Aorta (tissue), 5 donors: ENCODE results near the gene CETN2. TPM values are rescaled to one million over a fixed set of nuclear protein-coding genes. Genes with fewer than 3 reads are reported as not detected.

Experiments used
- ATAC-seq: fragments of 200-7000 bp; cut with Tn5 transposase; one replicate; pipeline ENCODE4 v1.9.1; 2022; ENCODE audit warnings: moderate library complexity; ENCODE audit not compliant: low FRiP score
- DNase-seq, 2 donors: peaks; one replicate each; pipeline ENCODE4 v3.0.0-alpha.2; 2020
- H3K27ac ChIP-seq, 2 donors: one replicate each; pipeline ENCODE4 v1.5.1; 2013; ENCODE audit warnings: low read length in 2 of 2, mild to moderate bottlenecking in 2 of 2, moderate library complexity in 2 of 2, control low read depth in 1 of 2, inconsistent platforms in 1 of 2, low read depth in 1 of 2
- H3K27me3 ChIP-seq, 2 donors: one replicate each; pipeline ENCODE4 v1.6.1; 2013; ENCODE audit warnings: control low read depth in 1 of 2, low read length in 1 of 2, mild to moderate bottlenecking in 1 of 2, moderate library complexity in 1 of 2; ENCODE audit not compliant: insufficient read depth in 2 of 2, control insufficient read depth in 1 of 2
- H3K36me3 ChIP-seq, 2 donors: one replicate each; pipeline ENCODE4 v1.6.1; 2013; ENCODE audit warnings: control low read depth in 1 of 2, low read length in 1 of 2, mild to moderate bottlenecking in 1 of 2; ENCODE audit not compliant: insufficient read depth in 2 of 2, control insufficient read depth in 1 of 2
- H3K4me1 ChIP-seq, 2 donors: one replicate each; pipeline ENCODE4 v1.6.1; 2013; ENCODE audit warnings: low read length in 2 of 2, control low read depth in 1 of 2, mild to moderate bottlenecking in 1 of 2, moderate library complexity in 1 of 2; ENCODE audit not compliant: insufficient read depth in 2 of 2, control insufficient read depth in 1 of 2
- H3K4me3 ChIP-seq, 2 donors: one replicate each; pipeline ENCODE4 v1.5.1; 2013; ENCODE audit warnings: low read length in 2 of 2, control low read depth in 1 of 2, mild to moderate bottlenecking in 1 of 2
- H3K9me3 ChIP-seq: one replicate; pipeline ENCODE4 v1.6.1; 2013; ENCODE audit warnings: mild to moderate bottlenecking, low read length; ENCODE audit not compliant: control insufficient read depth
- WGBS, 2 donors: extraction: QIAGEN DNeasy Blood & Tissue Kit; methylation state at CpG; one replicate each; pipeline ENCODE4 v1.1.7; 2013; 5-methylcytosine and 5-hydroxymethylcytosine counted together
- intact Hi-C, 2 donors: fragments of 100-400 bp; cut with DNase I; formaldehyde crosslinking; loops; one replicate each; pipeline versions ENCODE4 v1.14.2 to v1.15.0; 2022
- polyA plus RNA-seq, 2 donors: library from polyadenylated mRNA; stranded (reverse); fragments of 200-250 nt; gene quantifications; one replicate each; pipeline ENCODE4 v1.2.3, GENCODE V29; 2013
- total RNA-seq, 2 donors: library from RNA; stranded (reverse); fragmentation: NEBNext Ultra II Directional; extraction: Animal tissue kit (Norgen Biotek cat#: 25700); gene quantifications; one replicate each; pipeline ENCODE4 v1.2.1, GENCODE V29; 2021
- donor health status: healthy with polysubstance abuse.
- donor health status: Bipolar disorder and iron deficiency.
- donor health status: DM: no; HTN: no; CAD: no.
- donor health status: DM: no; HTN: no; CAD: no.
- donor health status: DM: yes; HTN: yes; CAD: no.

Gene CETN2
- total and polyA plus RNA-seq, 4 donors, result 22.1 to 38.9 (median 30.8) TPM

DNA sequence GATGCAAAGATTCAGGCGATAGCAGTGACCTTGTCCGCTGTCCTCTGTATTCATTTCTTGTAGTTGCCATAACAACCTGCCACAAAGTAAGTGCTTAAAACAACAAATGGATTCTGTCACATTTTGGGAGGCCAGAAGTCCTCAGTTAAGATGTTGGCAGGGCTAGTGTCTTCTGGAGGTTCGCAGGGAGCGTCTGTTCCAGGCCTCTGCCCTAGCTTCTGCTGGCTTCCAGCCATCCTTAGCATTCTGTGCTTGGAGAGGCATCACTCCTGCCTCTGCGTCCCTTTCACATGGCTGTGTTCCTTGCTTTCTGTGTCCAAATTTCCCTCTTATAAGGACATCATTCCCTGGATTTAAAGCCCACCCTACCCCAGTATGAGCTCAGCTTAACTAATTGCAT, 35.8 kb upstream of the CETN2 start:
- Histone ChIP-seq H3K4me1 (no peaks in the 10 kb centered on the region), H3K36me3 (peaks cover 0 to 8% of the 10 kb centered on the region in 2 donors), H3K9me3 (no peaks in the 10 kb centered on the region), H3K27me3 (no peaks in the 10 kb centered on the region), H3K27ac (no peak overlapping the region), H3K4me3 (no peak overlapping the region)
- DNase-seq (no peak), ATAC-seq (no peak)
- intact Hi-C loops, result no loop called here
- WGBS, 2 donors, result 77 to 88% methylated on average over 5 of the region's 5 CpGs

DNA sequence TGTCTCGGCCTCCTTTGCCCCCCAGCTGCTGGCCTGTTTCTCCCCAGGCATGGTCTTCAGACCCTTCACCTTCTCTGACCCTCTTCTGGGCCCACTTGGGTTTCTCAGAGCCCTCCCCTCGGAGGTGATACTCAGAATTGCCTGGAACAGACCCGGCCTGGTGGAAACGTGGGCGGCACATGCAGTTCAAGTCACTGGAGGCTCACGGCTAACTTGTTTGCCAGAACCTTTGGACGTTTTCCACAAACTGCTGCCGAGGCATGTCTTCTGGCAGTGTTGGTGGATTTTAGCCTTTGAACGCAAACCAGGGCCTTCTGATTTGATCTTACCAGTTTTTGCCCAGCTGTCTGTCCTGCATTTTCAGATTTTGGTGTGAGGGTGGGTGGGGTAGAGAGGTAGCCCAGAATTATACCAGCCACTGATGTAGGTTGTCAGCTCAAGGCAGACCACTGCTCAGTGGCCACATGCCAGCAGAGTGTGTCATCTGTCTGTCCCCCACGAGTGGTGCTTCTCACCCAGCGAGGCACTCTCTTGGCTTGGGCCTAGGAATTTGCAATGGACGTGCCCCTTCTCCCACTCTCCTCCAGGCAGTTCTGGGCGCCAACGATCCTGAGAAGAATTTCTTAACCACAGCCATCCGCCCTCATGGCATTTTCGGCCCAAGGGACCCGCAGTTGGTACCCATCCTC, 34.8 kb upstream of the CETN2 start:
- H3K4me3 ChIP-seq, result no peak overlapping the region
- no peak for DNase-seq
- peaks cover 0 to 8% of the 10 kb centered on the region in 2 donors for H3K36me3 ChIP-seq
- peak; percentile 36 for ATAC-seq
- no peaks in the 10 kb centered on the region for H3K9me3 ChIP-seq
- no peaks in the 10 kb centered on the region for H3K4me1 ChIP-seq
- WGBS, 2 donors, result 68 to 69% methylated on average over 17 of the region's 17 CpGs
- peak overlapping the region in 1 of 2 donors; percentile 23 for H3K27ac ChIP-seq
- intact Hi-C loops, result no loop called here
- no peaks in the 10 kb centered on the region for H3K27me3 ChIP-seq

DNA sequence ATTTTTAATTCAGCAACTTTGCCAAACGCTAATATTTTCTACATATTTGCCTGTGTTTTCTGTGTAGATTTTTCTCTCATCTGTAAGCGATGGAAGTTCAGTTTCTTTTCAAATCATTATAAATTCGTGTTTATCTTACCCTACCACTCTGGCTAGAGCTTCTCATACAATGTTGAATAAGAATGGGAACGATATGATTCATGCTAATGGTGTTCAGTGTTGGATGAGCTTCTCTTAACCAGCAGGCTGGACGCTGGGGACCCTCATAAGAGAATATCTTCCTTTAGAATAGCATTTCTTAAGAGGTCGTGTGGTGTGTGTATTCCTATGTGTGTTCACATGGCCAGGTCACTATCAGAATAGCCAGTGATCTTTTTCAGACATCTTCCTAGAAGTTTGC, 31.3 kb upstream of the CETN2 start:
- DNase-seq (no peak), ATAC-seq (no peak)
- no peak overlapping the region for H3K27ac ChIP-seq
- H3K9me3 ChIP-seq, result no peaks in the 10 kb centered on the region
- no peaks in the 10 kb centered on the region for H3K27me3 ChIP-seq
- H3K4me1 ChIP-seq, result no peaks in the 10 kb centered on the region
- WGBS, 2 donors, result 67 to 78% methylated on average over 6 of the region's 6 CpGs
- H3K4me3 ChIP-seq, result no peak overlapping the region
- no peaks in the 10 kb centered on the region for H3K36me3 ChIP-seq
- intact Hi-C loops, result no loop called here

DNA sequence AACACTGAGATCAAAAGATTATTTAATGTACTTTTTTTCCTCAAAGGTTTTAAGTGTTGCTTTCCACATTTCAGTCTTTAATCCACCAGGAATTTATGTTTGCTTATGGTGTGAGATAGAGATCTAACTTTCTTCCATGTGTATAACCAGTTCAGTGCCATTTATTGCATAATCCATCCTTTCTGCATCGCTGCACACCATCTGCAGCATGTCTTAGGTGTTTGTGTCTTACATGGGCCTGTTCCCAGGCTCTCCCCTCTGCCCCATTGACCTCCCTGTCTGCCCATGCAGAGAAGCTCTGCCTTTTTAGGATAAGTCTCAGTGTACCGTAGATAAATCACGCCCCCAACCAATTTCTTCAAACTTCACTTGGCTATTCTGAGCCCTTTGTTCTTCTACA, 30.6 kb upstream of the CETN2 start:
- H3K27ac ChIP-seq, result no peak overlapping the region
- no peak for ATAC-seq
- no peak for DNase-seq
- no peaks in the 10 kb centered on the region for H3K27me3 ChIP-seq
- no peaks in the 10 kb centered on the region for H3K9me3 ChIP-seq
- H3K36me3 ChIP-seq, result no peaks in the 10 kb centered on the region
- no peak overlapping the region for H3K4me3 ChIP-seq
- 65 to 66% methylated on average over 3 of the region's 3 CpGs for WGBS, 2 donors
- intact Hi-C loops, result no loop called here
- no peaks in the 10 kb centered on the region for H3K4me1 ChIP-seq

DNA sequence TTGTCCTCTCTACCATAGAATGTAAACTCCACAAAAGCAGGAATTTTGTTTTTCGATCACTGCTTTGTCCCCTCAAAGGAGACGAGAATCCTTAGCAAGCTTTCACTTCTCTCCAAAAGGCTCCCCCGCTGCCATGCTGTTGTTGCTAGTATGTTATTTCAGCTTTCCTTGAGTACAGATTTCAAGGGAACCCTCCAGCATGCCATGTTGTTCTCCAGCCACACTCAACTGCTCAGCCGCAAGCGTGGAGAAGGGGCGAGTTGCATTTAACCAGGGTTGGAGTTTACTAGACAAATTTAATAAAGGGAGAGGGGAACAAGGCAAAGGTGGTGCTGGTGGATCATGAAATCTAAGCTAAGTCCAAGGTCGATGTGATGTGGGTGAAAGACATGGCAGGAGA, 23.4 kb upstream of the CETN2 start:
- 94 to 96% methylated on average over 7 of the region's 7 CpGs for WGBS, 2 donors
- H3K4me3 ChIP-seq, result no peak overlapping the region
- H3K27ac ChIP-seq, result no peak overlapping the region
- no peak for DNase-seq
- no peaks in the 10 kb centered on the region for H3K4me1 ChIP-seq
- intact Hi-C loops, result no loop called here
- H3K36me3 ChIP-seq, result peaks cover 0 to 5% of the 10 kb centered on the region in 2 donors
- no peaks in the 10 kb centered on the region for H3K27me3 ChIP-seq
- H3K9me3 ChIP-seq, result no peaks in the 10 kb centered on the region
- ATAC-seq, result no peak

DNA sequence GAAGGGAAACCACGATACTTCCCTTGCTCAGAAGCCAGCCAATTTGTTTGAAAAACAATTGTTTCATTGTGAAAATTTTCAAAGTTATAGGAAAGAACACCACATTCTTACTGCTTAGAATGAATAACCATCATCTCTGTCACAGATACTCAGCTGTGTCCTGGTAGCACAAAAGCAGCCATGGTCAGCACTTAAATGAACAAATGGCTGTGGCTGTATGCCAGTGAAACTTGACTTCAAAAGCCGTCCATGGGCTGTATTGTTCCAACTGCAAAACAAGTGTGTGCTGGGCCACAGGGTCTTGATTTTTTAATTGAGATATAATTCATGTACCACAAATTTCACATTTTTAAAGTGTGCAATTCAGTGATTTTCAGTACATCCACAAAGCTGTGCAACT, 19.9 kb upstream of the CETN2 start:
- no peaks in the 10 kb centered on the region for H3K27me3 ChIP-seq
- H3K9me3 ChIP-seq, result no peaks in the 10 kb centered on the region
- intact Hi-C loops, result no loop called here
- DNase-seq (no peak), ATAC-seq (no peak)
- H3K36me3 ChIP-seq, result peaks cover 0 to 5% of the 10 kb centered on the region in 2 donors
- no peak overlapping the region for H3K4me3 ChIP-seq
- H3K4me1 ChIP-seq, result no peaks in the 10 kb centered on the region
- no peak overlapping the region for H3K27ac ChIP-seq
- WGBS, 2 donors, result 71 to 81% methylated on average over 2 of the region's 2 CpGs

DNA sequence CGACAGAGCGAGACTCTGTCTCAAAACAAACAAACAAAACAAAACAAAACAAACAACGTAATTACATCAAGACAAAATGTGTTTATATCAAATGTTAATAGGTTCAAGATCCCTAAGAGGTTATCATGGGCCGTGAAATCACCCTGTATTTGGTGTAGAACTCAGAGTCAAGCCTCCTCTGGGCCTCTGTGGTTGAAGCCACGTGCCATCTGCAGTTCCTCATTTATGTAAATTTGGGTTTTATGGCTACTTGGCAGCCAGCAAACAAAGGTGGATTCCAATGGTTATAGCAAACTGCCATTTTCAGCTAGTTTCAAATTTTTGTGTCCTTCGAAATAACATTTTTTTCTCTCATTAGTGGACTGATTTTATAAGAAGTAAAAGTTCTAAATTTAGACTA, 16.7 kb upstream of the CETN2 start:
- H3K4me3 ChIP-seq, result no peak overlapping the region
- WGBS, 2 donors, result 64 to 80% methylated on average over 6 of the region's 6 CpGs

DNA sequence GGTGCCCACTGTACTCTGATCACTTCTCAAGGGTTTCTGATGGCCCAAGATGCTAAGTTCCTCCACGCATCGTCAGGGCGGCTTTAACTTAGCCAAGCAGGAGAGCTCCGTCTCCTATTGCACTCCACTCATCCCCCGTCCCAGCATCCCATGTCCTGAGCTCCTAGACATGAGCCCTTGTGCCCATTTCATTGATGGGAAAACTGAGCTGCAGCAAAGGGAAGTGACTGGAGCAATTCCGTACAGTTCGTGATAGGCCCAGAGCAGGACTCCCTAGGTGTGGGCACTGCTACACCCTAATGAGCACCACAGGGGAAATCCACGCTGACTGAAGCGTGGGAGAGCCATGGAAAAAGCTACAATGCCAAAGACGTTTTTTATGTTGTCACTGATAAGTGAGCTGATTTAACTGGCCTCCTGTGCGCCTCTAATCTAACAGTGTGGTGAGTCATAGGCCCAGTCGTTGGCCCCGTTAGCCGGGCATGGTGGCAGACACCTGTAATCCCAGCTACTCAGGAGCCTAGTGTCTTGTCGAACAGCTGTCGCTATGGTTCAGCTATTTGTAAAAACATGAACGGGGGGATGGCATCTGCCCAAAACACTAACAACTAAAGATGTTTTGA, 15.2 kb upstream of the CETN2 start:
- 83% methylated on average over 17 of the region's 17 CpGs for WGBS, 2 donors
- intact Hi-C loops, result no loop called here
- Histone ChIP-seq H3K4me1 (no peaks in the 10 kb centered on the region), H3K27ac (no peak overlapping the region), H3K36me3 (no peaks in the 10 kb centered on the region), H3K9me3 (no peaks in the 10 kb centered on the region), H3K4me3 (no peak overlapping the region), H3K27me3 (no peaks in the 10 kb centered on the region)
- DNase-seq (no peak), ATAC-seq (no peak)

More for the DNA sequence above, 16.7 kb upstream of the CETN2 start:
- no peak for DNase-seq
- no peak overlapping the region for H3K27ac ChIP-seq
- no peaks in the 10 kb centered on the region for H3K27me3 ChIP-seq
- ATAC-seq, result no peak
- H3K4me1 ChIP-seq, result no peaks in the 10 kb centered on the region
- peaks cover 0 to 3% of the 10 kb centered on the region in 2 donors for H3K36me3 ChIP-seq
- no peaks in the 10 kb centered on the region for H3K9me3 ChIP-seq
- intact Hi-C loops, result no loop called here

DNA sequence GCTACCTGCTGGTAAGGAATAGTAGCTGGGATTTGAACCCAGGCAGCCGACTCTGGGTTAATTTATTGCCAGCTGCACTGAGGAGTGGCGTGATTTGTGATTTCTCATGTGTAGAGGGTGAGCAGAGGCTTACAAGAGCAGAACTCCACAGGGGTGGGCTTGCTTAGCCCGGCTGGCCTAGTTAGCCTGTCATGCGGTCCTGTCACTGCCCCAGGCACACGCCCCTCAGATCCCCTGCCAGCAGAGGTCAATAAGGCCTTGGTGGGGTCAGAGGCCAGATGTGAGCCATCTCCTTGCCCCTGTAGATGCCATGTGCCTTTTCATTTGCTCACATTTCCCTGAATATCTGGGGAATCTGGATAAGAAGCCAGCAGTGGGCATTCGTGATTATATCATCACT, 13.7 kb upstream of the CETN2 start:
- H3K4me1 ChIP-seq, result no peaks in the 10 kb centered on the region
- intact Hi-C loops, result no loop called here
- no peak overlapping the region for H3K27ac ChIP-seq
- no peak for DNase-seq
- H3K27me3 ChIP-seq, result no peaks in the 10 kb centered on the region
- H3K36me3 ChIP-seq, result no peaks in the 10 kb centered on the region
- ATAC-seq, result no peak
- H3K9me3 ChIP-seq, result no peaks in the 10 kb centered on the region
- H3K4me3 ChIP-seq, result no peak overlapping the region
- 72 to 80% methylated on average over 6 of the region's 6 CpGs for WGBS, 2 donors
